ENCODE results near the gene ELFN2.

The ELFN2 gene

DNA sequence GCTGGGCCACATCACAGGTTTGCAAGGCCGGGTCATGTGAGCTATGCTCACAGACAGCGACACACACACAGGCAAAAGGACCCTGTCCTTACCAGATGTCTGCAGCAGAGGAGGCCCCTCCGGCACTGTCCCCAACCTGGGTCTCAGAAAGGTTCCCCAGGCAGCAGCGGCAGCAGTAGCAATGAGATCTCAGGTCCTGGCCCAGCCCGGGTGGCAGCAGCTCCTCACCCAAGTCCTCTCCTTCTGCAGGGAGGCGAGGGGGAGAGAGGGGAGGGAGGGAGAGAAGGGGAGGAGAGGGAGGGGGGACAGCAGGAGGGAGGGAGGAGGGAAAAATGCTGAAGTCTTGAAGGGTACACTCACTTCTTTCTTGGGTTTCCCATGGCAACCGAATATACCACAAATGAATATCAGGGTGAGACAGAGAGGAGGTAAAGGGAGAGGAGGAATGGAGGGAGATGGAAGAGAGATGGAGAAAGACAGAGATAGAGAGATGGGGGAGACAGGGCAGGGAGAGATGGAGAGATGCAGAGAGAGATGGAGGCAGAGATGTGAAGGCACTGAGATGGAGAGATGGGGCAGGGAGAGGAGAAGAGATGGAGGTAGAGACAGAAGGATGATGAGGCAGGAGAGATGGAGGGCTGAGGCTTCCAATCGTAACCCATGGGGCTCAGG, 9.5 kb downstream of the ELFN2 start:
- WGBS (ENCODE audit: extremely low coverage, insufficient coverage, low lambda C conversion rate), result no CpG with 5 or more reads among the region's 8 CpGs
- Histone ChIP-seq H3K27me3 (ENCODE audit: insufficient read depth, low read length, poor library complexity) (peaks cover 9% of the 10 kb centered on the region), H3K4ac (ENCODE audit: low read depth, low read length) (no peak overlapping the region)

DNA sequence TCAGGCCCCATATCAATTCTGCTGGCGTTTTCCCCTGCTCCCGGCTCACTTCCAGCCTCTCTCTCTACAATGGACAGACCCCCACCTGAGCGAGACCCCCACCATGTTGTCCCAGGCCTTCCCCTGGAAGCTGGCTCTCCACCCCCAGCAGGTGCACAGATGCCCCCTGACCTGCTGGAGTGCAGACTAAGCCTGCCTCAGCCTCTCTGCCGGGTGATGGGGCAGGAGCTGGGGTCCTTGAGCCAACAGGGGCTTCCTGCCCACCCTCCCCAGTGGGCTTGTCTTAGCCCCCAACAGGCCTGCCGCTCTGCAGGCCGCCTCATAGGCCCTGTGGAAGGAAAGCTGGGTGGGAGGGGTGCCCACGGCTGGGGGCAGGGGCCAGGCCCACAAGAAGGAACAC, 10.0 kb downstream of the ELFN2 start:
- no peak for DNase-seq
- Histone ChIP-seq H3K27me3 (ENCODE audit: insufficient read depth, low read length, poor library complexity) (peaks cover 9% of the 10 kb centered on the region), H3K23ac (ENCODE audit: low read length) (no peak overlapping the region), H2BK15ac (replicated peaks; ENCODE audit: low read depth) (no peak overlapping the region), H3K36me3 (ENCODE audit: control insufficient read depth, insufficient read depth, low read length) (no peaks in the 10 kb centered on the region), H4K5ac (ENCODE audit: low read length) (no peak overlapping the region), H4K8ac (ENCODE audit: low read depth, low read length) (no peak overlapping the region), H3K4me3 (ENCODE audit: low read length) (no peak overlapping the region), H3K18ac (ENCODE audit: low read length) (no peak overlapping the region), H2BK120ac (ENCODE audit: low read depth, low read length) (no peak overlapping the region), H3K56ac (ENCODE audit: low read length) (no peak overlapping the region), H3K79me1 (ENCODE audit: low read length) (no peaks in the 10 kb centered on the region), H2BK5ac (ENCODE audit: low read length) (no peak overlapping the region), H3K4me1 (ENCODE audit: control insufficient read depth, low read depth, low read length) (no peaks in the 10 kb centered on the region), H3K27ac (ENCODE audit: low read depth, low read length) (no peak overlapping the region), H2AK5ac (ENCODE audit: low read length) (no peak overlapping the region), H3K9ac (ENCODE audit: low read length) (no peak overlapping the region), H3K4ac (ENCODE audit: low read depth, low read length) (no peak overlapping the region), H3K79me2 (ENCODE audit: control insufficient read depth, insufficient read depth, low read length) (no peaks in the 10 kb centered on the region), H3K4me2 (ENCODE audit: low read length) (no peak overlapping the region)
- WGBS (ENCODE audit: extremely low coverage, insufficient coverage, low lambda C conversion rate), result no CpG with 5 or more reads among the region's 7 CpGs

More for the DNA sequence above, 9.5 kb downstream of the ELFN2 start:
- H3K27ac ChIP-seq (ENCODE audit: low read depth, low read length), result no peak overlapping the region
- no peak overlapping the region for H3K9ac ChIP-seq (ENCODE audit: low read length)
- no peaks in the 10 kb centered on the region for H3K36me3 ChIP-seq (ENCODE audit: control insufficient read depth, insufficient read depth, low read length)
- H3K56ac ChIP-seq (ENCODE audit: low read length), result no peak overlapping the region
- H3K4me3 ChIP-seq (ENCODE audit: low read length), result no peak overlapping the region
- no peak overlapping the region for H3K4me2 ChIP-seq (ENCODE audit: low read length)
- H2BK120ac ChIP-seq (ENCODE audit: low read depth, low read length), result no peak overlapping the region
- H4K8ac ChIP-seq (ENCODE audit: low read depth, low read length), result no peak overlapping the region
- H2AK5ac ChIP-seq (ENCODE audit: low read length), result no peak overlapping the region
- no peak overlapping the region for H2BK5ac ChIP-seq (ENCODE audit: low read length)
- H4K5ac ChIP-seq (ENCODE audit: low read length), result no peak overlapping the region
- H3K23ac ChIP-seq (ENCODE audit: low read length), result no peak overlapping the region
- no peak overlapping the region for H2BK15ac ChIP-seq (replicated peaks; ENCODE audit: low read depth)
- H3K4me1 ChIP-seq (ENCODE audit: control insufficient read depth, low read depth, low read length), result no peaks in the 10 kb centered on the region
- no peaks in the 10 kb centered on the region for H3K79me2 ChIP-seq (ENCODE audit: control insufficient read depth, insufficient read depth, low read length)
- H3K18ac ChIP-seq (ENCODE audit: low read length), result no peak overlapping the region
- DNase-seq, result no peak
- H3K79me1 ChIP-seq (ENCODE audit: low read length), result no peaks in the 10 kb centered on the region

DNA sequence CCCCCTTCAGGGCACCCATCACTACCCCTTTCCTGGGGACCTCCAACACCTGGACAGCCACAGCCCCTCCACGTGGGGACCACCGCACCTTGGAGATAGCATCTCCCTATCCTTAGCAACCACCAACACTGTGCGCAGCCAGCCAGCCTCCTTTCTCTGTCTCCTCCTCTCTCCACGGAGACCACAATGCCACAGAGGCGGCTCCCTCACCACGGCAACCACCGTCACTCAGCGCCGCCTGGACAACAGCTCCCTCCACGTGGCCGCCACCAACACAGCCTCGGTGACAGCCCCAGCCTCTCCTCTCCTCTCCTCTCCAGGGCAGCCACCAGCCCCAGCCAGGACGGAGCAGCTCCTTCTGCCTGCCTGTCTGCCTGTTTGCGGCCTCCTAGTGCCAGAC, 10.5 kb downstream of the ELFN2 start:
- no peak overlapping the region for H2BK15ac ChIP-seq (replicated peaks; ENCODE audit: low read depth)
- H2BK120ac ChIP-seq (ENCODE audit: low read depth, low read length), result no peak overlapping the region
- no peak overlapping the region for H4K5ac ChIP-seq (ENCODE audit: low read length)
- no peak overlapping the region for H3K27ac ChIP-seq (ENCODE audit: low read depth, low read length)
- no peak overlapping the region for H3K23ac ChIP-seq (ENCODE audit: low read length)
- no peak overlapping the region for H3K9ac ChIP-seq (ENCODE audit: low read length)
- H3K36me3 ChIP-seq (ENCODE audit: control insufficient read depth, insufficient read depth, low read length), result no peaks in the 10 kb centered on the region
- no peaks in the 10 kb centered on the region for H3K4me1 ChIP-seq (ENCODE audit: control insufficient read depth, low read depth, low read length)
- no peak overlapping the region for H3K4ac ChIP-seq (ENCODE audit: low read depth, low read length)
- H3K79me1 ChIP-seq (ENCODE audit: low read length), result no peaks in the 10 kb centered on the region
- WGBS (ENCODE audit: extremely low coverage, insufficient coverage, low lambda C conversion rate), result no CpG with 5 or more reads among the region's 14 CpGs
- H3K56ac ChIP-seq (ENCODE audit: low read length), result no peak overlapping the region
- H3K27me3 ChIP-seq (ENCODE audit: insufficient read depth, low read length, poor library complexity), result peaks cover 9% of the 10 kb centered on the region
- no peak overlapping the region for H3K18ac ChIP-seq (ENCODE audit: low read length)
- H3K4me3 ChIP-seq (ENCODE audit: low read length), result no peak overlapping the region
- H3K79me2 ChIP-seq (ENCODE audit: control insufficient read depth, insufficient read depth, low read length), result no peaks in the 10 kb centered on the region
- no peak overlapping the region for H2BK5ac ChIP-seq (ENCODE audit: low read length)
- H4K8ac ChIP-seq (ENCODE audit: low read depth, low read length), result no peak overlapping the region
- no peak overlapping the region for H3K4me2 ChIP-seq (ENCODE audit: low read length)
- DNase-seq, result no peak
- H2AK5ac ChIP-seq (ENCODE audit: low read length), result no peak overlapping the region

- Histone ChIP-seq H3K79me1 (ENCODE audit: low read length) (no peaks in the 10 kb centered on the region), H3K79me2 (ENCODE audit: control insufficient read depth, insufficient read depth, low read length) (no peaks in the 10 kb centered on the region), H4K5ac (ENCODE audit: low read length) (no peak overlapping the region), H3K27ac (ENCODE audit: low read depth, low read length) (no peak overlapping the region), H3K23ac (ENCODE audit: low read length) (no peak overlapping the region), H3K4me2 (ENCODE audit: low read length) (no peak overlapping the region), H3K18ac (ENCODE audit: low read length) (no peak overlapping the region), H3K56ac (ENCODE audit: low read length) (no peak overlapping the region), H3K27me3 (ENCODE audit: insufficient read depth, low read length, poor library complexity) (peaks cover 9% of the 10 kb centered on the region), H3K36me3 (ENCODE audit: control insufficient read depth, insufficient read depth, low read length) (no peaks in the 10 kb centered on the region), H3K4me1 (ENCODE audit: control insufficient read depth, low read depth, low read length) (no peaks in the 10 kb centered on the region), H2AK5ac (ENCODE audit: low read length) (no peak overlapping the region), H2BK15ac (replicated peaks; ENCODE audit: low read depth) (no peak overlapping the region), H3K4ac (ENCODE audit: low read depth, low read length) (no peak overlapping the region), H2BK120ac (ENCODE audit: low read depth, low read length) (no peak overlapping the region), H2BK5ac (ENCODE audit: low read length) (no peak overlapping the region), H3K9ac (ENCODE audit: low read length) (no peak overlapping the region), H3K4me3 (ENCODE audit: low read length) (no peak overlapping the region), H4K8ac (ENCODE audit: low read depth, low read length) (no peak overlapping the region)
- no CpG with 5 or more reads among the region's 6 CpGs for WGBS (ENCODE audit: extremely low coverage, insufficient coverage, low lambda C conversion rate)
- no peak for DNase-seq
Observed at GRCh38 chr22:37416389-37416788, 10.9 kb downstream of the ELFN2 start.

DNA sequence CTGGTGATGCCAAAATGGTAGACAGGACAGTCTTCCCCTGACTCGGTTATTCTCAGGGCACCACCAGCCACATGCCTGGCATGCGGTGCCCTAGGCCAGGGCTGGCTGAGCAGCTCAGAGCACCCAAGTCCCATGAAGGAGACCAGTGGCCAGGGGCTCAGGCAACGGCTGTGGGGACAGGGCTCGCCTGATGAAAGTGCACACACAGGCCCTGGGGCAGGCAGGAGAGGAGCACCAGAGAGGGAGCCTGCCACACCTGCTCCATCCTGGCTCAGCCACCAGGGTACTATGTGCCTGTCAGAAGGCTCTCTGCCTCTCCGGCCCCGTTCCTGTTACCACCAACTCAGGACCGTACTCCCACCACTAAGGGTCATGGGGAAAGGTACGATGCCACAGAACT, 12.1 kb downstream of the ELFN2 start:
- no peak overlapping the region for H3K27ac ChIP-seq (ENCODE audit: low read depth, low read length)
- no peaks in the 10 kb centered on the region for H3K79me1 ChIP-seq (ENCODE audit: low read length)
- no peak overlapping the region for H4K8ac ChIP-seq (ENCODE audit: low read depth, low read length)
- no peak overlapping the region for H3K4me2 ChIP-seq (ENCODE audit: low read length)
- H3K18ac ChIP-seq (ENCODE audit: low read length), result no peak overlapping the region
- WGBS (ENCODE audit: extremely low coverage, insufficient coverage, low lambda C conversion rate), result no CpG with 5 or more reads among the region's 8 CpGs
- no peaks in the 10 kb centered on the region for H3K36me3 ChIP-seq (ENCODE audit: control insufficient read depth, insufficient read depth, low read length)
- DNase-seq, result no peak
- H3K4me3 ChIP-seq (ENCODE audit: low read length), result no peak overlapping the region
- H2AK5ac ChIP-seq (ENCODE audit: low read length), result no peak overlapping the region
- H2BK120ac ChIP-seq (ENCODE audit: low read depth, low read length), result no peak overlapping the region
- no peaks in the 10 kb centered on the region for H3K79me2 ChIP-seq (ENCODE audit: control insufficient read depth, insufficient read depth, low read length)
- no peak overlapping the region for H2BK15ac ChIP-seq (replicated peaks; ENCODE audit: low read depth)
- H3K23ac ChIP-seq (ENCODE audit: low read length), result no peak overlapping the region
- H3K4ac ChIP-seq (ENCODE audit: low read depth, low read length), result no peak overlapping the region
- no peak overlapping the region for H3K56ac ChIP-seq (ENCODE audit: low read length)
- H3K4me1 ChIP-seq (ENCODE audit: control insufficient read depth, low read depth, low read length), result no peaks in the 10 kb centered on the region
- H4K5ac ChIP-seq (ENCODE audit: low read length), result no peak overlapping the region
- peaks cover 3% of the 10 kb centered on the region for H3K27me3 ChIP-seq (ENCODE audit: insufficient read depth, low read length, poor library complexity)
- no peak overlapping the region for H2BK5ac ChIP-seq (ENCODE audit: low read length)
- H3K9ac ChIP-seq (ENCODE audit: low read length), result no peak overlapping the region

GRCh38 chr22:37414288-37414687, 13.0 kb downstream of the ELFN2 start:
- H3K27me3 ChIP-seq (ENCODE audit: insufficient read depth, low read length, poor library complexity), result no peaks in the 10 kb centered on the region

More at GRCh38 chr22:37414288-37414687, 13.0 kb downstream of the ELFN2 start:
- no peaks in the 10 kb centered on the region for H3K36me3 ChIP-seq (ENCODE audit: control insufficient read depth, insufficient read depth, low read length)
- no peak overlapping the region for H3K4me2 ChIP-seq (ENCODE audit: low read length)
- H3K18ac ChIP-seq (ENCODE audit: low read length), result no peak overlapping the region
- H3K79me1 ChIP-seq (ENCODE audit: low read length), result no peaks in the 10 kb centered on the region
- no peaks in the 10 kb centered on the region for H3K4me1 ChIP-seq (ENCODE audit: control insufficient read depth, low read depth, low read length)
- no peak overlapping the region for H4K5ac ChIP-seq (ENCODE audit: low read length)
- no peak overlapping the region for H3K23ac ChIP-seq (ENCODE audit: low read length)
- H2BK5ac ChIP-seq (ENCODE audit: low read length), result no peak overlapping the region
- H2AK5ac ChIP-seq (ENCODE audit: low read length), result no peak overlapping the region
- no peaks in the 10 kb centered on the region for H3K79me2 ChIP-seq (ENCODE audit: control insufficient read depth, insufficient read depth, low read length)
- WGBS (ENCODE audit: extremely low coverage, insufficient coverage, low lambda C conversion rate), result no CpG with 5 or more reads among the region's 2 CpGs
- no peak overlapping the region for H4K8ac ChIP-seq (ENCODE audit: low read depth, low read length)
- DNase-seq, result no peak
- no peak overlapping the region for H3K4ac ChIP-seq (ENCODE audit: low read depth, low read length)
- no peak overlapping the region for H3K4me3 ChIP-seq (ENCODE audit: low read length)
- no peak overlapping the region for H3K56ac ChIP-seq (ENCODE audit: low read length)
- no peak overlapping the region for H3K9ac ChIP-seq (ENCODE audit: low read length)
- H3K27ac ChIP-seq (ENCODE audit: low read depth, low read length), result no peak overlapping the region
- no peak overlapping the region for H2BK15ac ChIP-seq (replicated peaks; ENCODE audit: low read depth)
- H2BK120ac ChIP-seq (ENCODE audit: low read depth, low read length), result no peak overlapping the region
